NCI-H187 treated with DMSO at 0.1 percent for 48 hours (cell line): ENCODE data around the gene LPIN2.
"Not testable (repeated sequence)": the region's sequence is repeated elsewhere in the genome, so short reads cannot be mapped to it uniquely, and the experiment has no call there.

ENCODE experiments used
- DNase-seq: peaks from one replicate; lab custom pipeline; 2025; lab: John Stamatoyannopoulos, UW

LPIN2 gene

GRCh38 chr18:3003766-3004165, 9.2 kb downstream of the LPIN2 start:
- DNase-seq: not testable (repeated sequence)

- no peak for DNase-seq
Observed at GRCh38 chr18:3002732-3003131, 10.2 kb downstream of the LPIN2 start.

GRCh38 chr18:2998644-2999043, 14.3 kb downstream of the LPIN2 start:
- no peak for DNase-seq

GRCh38 chr18:2997846-2998564, 14.9 kb downstream of the LPIN2 start:
- no peak for DNase-seq

- no peak for DNase-seq
Observed at GRCh38 chr18:2997429-2997828, 15.5 kb downstream of the LPIN2 start.

- no peak for DNase-seq
Observed at GRCh38 chr18:2994603-2995432, 18.1 kb downstream of the LPIN2 start.

GRCh38 chr18:2994020-2994589, 18.8 kb downstream of the LPIN2 start:
- no peak for DNase-seq

- no peak for DNase-seq
Observed at GRCh38 chr18:2992995-2993877, 19.7 kb downstream of the LPIN2 start.

GRCh38 chr18:2990956-2991640, 21.8 kb downstream of the LPIN2 start:
- DNase-seq: no peak

GRCh38 chr18:2987876-2988790, 24.8 kb downstream of the LPIN2 start:
- no peak for DNase-seq

- DNase-seq: no peak
Observed at GRCh38 chr18:2986150-2986865, 26.6 kb downstream of the LPIN2 start.

GRCh38 chr18:2985628-2986027, 27.3 kb downstream of the LPIN2 start:
- no peak for DNase-seq

- DNase-seq: no peak
Observed at GRCh38 chr18:2984703-2985261, 28.2 kb downstream of the LPIN2 start.

- no peak for DNase-seq
Observed at GRCh38 chr18:2984091-2984490, 28.9 kb downstream of the LPIN2 start.

- no peak for DNase-seq
Observed at GRCh38 chr18:2983296-2983695, 29.6 kb downstream of the LPIN2 start.

GRCh38 chr18:2982452-2983269, 30.3 kb downstream of the LPIN2 start:
- no peak for DNase-seq

GRCh38 chr18:2982022-2982421, 30.9 kb downstream of the LPIN2 start:
- DNase-seq: no peak

- no peak for DNase-seq
Observed at GRCh38 chr18:2981212-2981728, 31.7 kb downstream of the LPIN2 start.
